Measurements from ENCODE around the gene LONP2. TPM values are rescaled to one million over a fixed set of nuclear protein-coding genes. Genes with fewer than 3 reads are reported as not detected.

Gene LONP2
- total and polyA plus RNA-seq, 2 of the 13 experiments (the other 11 are each of a cell fraction or from before 2014, with no cell fraction given) = 39.2 to 63.3 TPM

DNA sequence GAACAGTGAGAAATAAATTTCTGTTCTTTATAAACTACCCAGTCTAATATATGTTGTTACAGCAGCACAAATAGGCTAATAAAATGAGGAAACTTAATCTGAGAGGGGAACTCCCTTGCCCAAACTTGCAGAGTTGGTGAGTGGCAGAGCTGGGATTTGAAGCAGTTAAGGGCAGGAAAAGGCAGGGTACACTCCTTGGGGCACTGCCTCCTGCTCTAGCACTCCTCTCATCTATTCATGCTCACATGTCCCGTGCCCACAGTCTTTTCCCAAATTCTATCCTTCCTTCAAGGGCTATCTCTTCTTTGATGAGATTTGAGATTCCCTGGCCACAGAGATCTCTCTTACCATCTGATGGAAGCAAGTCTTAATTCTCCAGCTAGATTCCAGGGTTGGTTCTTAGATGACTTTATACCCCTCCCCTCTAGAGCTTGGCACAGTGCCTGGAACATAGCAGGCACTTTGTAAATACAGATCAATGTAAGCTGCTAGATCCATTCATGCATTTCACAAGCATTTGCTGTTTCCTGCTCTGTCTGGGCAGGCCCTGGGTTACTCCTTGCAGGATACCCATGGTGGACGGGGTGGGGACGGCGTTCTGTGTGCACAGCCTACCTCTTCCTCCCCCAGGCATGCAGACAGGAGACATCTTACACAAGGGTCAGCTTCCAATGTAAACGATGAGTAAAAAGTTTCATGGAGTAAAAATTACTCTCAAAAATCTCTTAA is 49.1 kb upstream of the LONP2 start (continued):
- no peak for TF ChIP-seq GABPA (IDR thresholded peaks at IDR 0.05; ENCODE audit: low read depth, low read length)
- TF ChIP-seq GABPA (CRISPR knock-in tag; IDR thresholded peaks at IDR 0.05; ENCODE audit: low read depth) = 0 out of 2 replicates have a peak, but pooled peaks have one; percentile 13
- no peak for TF ChIP-seq ZBTB1 (CRISPR knock-in tag; IDR thresholded peaks at IDR 0.05; ENCODE audit: borderline replicate concordance)
- TF ChIP-seq SIN3A (IDR thresholded peaks at IDR 0.05; ENCODE audit: borderline replicate concordance, low read depth, low read length) = no peak
- TF ChIP-seq, protein P1, sequence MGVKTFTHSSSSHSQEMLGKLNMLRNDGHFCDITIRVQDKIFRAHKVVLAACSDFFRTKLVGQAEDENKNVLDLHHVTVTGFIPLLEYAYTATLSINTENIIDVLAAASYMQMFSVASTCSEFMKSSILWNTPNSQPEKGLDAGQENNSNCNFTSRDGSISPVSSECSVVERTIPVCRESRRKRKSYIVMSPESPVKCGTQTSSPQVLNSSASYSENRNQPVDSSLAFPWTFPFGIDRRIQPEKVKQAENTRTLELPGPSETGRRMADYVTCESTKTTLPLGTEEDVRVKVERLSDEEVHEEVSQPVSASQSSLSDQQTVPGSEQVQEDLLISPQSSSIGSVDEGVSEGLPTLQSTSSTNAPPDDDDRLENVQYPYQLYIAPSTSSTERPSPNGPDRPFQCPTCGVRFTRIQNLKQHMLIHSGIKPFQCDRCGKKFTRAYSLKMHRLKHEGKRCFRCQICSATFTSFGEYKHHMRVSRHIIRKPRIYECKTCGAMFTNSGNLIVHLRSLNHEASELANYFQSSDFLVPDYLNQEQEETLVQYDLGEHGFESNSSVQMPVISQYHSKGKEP (CRISPR knock-in tag; IDR thresholded peaks at IDR 0.05) = no peak
- TF ChIP-seq SAP130 (CRISPR knock-in tag; IDR thresholded peaks at IDR 0.05; ENCODE audit: low read depth) = peak; percentile 39; the same call in 1 of the 2 replicates
- TF ChIP-seq PPARG (CRISPR knock-in tag; conservative IDR thresholded peaks at IDR 0.05) = no peak
- no peak for TF ChIP-seq ZNF24 (IDR thresholded peaks at IDR 0.05)
- TF ChIP-seq ZNF547 (CRISPR knock-in tag; IDR thresholded peaks at IDR 0.05) = no peak
- no peak for TF ChIP-seq ZNF616 (CRISPR knock-in tag; IDR thresholded peaks at IDR 0.05; ENCODE audit: low read depth)
- no peak for TF ChIP-seq SMARCE1 (IDR thresholded peaks at IDR 0.05; ENCODE audit: borderline replicate concordance)
- TF ChIP-seq MZF1 (CRISPR knock-in tag; IDR thresholded peaks at IDR 0.05; ENCODE audit: borderline replicate concordance) = no peak
- no peak for TF ChIP-seq ZMAT3 (CRISPR knock-in tag; conservative IDR thresholded peaks at IDR 0.05)
- TF ChIP-seq HOXA5 (CRISPR knock-in tag; IDR thresholded peaks at IDR 0.05) = no peak
- TF ChIP-seq BCL6 (CRISPR knock-in tag; IDR thresholded peaks at IDR 0.05) = peak; percentile 78
- TF ChIP-seq ZNF501 (CRISPR knock-in tag; IDR thresholded peaks at IDR 0.05) = no peak
- TF ChIP-seq HMG20A (CRISPR knock-in tag; IDR thresholded peaks at IDR 0.05; ENCODE audit: borderline replicate concordance) = peak; percentile 46; the same call in 1 of the 2 replicates
- TF ChIP-seq SALL2 (CRISPR knock-in tag; IDR thresholded peaks at IDR 0.05) = no peak
- TF ChIP-seq, protein P2, sequence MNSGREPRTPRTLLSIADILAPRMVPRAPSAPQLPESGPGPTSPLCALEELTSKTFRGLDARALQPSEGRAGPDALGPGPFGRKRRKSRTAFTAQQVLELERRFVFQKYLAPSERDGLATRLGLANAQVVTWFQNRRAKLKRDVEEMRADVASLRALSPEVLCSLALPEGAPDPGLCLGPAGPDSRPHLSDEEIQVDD (CRISPR knock-in tag; IDR thresholded peaks at IDR 0.05; ENCODE audit: borderline replicate concordance) = no peak
- TF ChIP-seq, protein P3, sequence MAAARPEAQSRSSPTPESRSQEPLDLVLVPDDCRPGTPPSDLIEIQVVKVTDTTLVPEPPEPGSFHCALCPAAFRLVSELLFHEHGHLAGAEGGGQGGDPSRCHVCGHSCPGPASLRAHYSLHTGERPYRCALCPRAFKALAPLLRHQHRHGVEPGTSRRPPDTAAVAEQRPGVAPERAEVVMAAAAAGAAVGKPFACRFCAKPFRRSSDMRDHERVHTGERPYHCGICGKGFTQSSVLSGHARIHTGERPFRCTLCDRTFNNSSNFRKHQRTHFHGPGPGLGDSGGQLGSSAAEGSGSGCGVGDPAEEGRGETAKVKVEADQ (CRISPR knock-in tag; IDR thresholded peaks at IDR 0.05; ENCODE audit: borderline replicate concordance) = no peak
- TF ChIP-seq TBX3 (IDR thresholded peaks at IDR 0.05; ENCODE audit: borderline replicate concordance) = no peak
- TF ChIP-seq ZNF776 (CRISPR knock-in tag; IDR thresholded peaks at IDR 0.05) = no peak
- no peak for TF ChIP-seq SP4 (CRISPR knock-in tag; IDR thresholded peaks at IDR 0.05)
- TF ChIP-seq EED (CRISPR knock-in tag; IDR thresholded peaks at IDR 0.05) = no peak
- 0 out of 2 replicates have a peak, but pooled peaks have one; percentile 13 for TF ChIP-seq THAP11 (CRISPR knock-in tag; IDR thresholded peaks at IDR 0.05)
- TF ChIP-seq, protein P4, sequence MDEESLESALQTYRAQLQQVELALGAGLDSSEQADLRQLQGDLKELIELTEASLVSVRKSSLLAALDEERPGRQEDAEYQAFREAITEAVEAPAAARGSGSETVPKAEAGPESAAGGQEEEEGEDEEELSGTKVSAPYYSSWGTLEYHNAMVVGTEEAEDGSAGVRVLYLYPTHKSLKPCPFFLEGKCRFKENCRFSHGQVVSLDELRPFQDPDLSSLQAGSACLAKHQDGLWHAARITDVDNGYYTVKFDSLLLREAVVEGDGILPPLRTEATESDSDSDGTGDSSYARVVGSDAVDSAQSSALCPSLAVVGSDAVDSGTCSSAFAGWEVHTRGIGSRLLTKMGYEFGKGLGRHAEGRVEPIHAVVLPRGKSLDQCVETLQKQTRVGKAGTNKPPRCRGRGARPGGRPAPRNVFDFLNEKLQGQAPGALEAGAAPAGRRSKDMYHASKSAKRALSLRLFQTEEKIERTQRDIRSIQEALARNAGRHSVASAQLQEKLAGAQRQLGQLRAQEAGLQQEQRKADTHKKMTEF (CRISPR knock-in tag; IDR thresholded peaks at IDR 0.05) = peak; percentile 71; the same call in 1 of the 2 replicates
- TF ChIP-seq ZNF460 (CRISPR knock-in tag; IDR thresholded peaks at IDR 0.05; ENCODE audit: borderline replicate concordance) = no peak
